Measurements from ENCODE around the gene RPS10.
"Not testable (repeated sequence)": the region's sequence is repeated elsewhere in the genome, so short reads cannot be mapped to it uniquely, and the experiment has no call there.

Gene RPS10

GRCh38 chr6:34412016-34412415 lies 13.9 kb downstream of the RPS10 start:
- no peak for TF ChIP-seq TCF4 (CRISPR knock-in tag; IDR thresholded peaks at IDR 0.05; ENCODE audit: borderline replicate concordance)
- TF ChIP-seq ZFP30 (CRISPR knock-in tag; IDR thresholded peaks at IDR 0.05), result no peak
- no peak for TF ChIP-seq ESRRG (CRISPR knock-in tag; IDR thresholded peaks at IDR 0.05)
- TF ChIP-seq GLIS3 (CRISPR knock-in tag; IDR thresholded peaks at IDR 0.05), result no peak
- TF ChIP-seq PPARA (CRISPR knock-in tag; IDR thresholded peaks at IDR 0.05; ENCODE audit: borderline replicate concordance), result no peak
- TF ChIP-seq CSRNP3 (CRISPR knock-in tag; IDR thresholded peaks at IDR 0.05), result no peak
- TF ChIP-seq ZNF8 (CRISPR knock-in tag; IDR thresholded peaks at IDR 0.05), result no peak
- TF ChIP-seq BACH2 (CRISPR knock-in tag; IDR thresholded peaks at IDR 0.05; ENCODE audit: borderline replicate concordance), result no peak
- no peak for TF ChIP-seq ZFP3 (CRISPR knock-in tag; IDR thresholded peaks at IDR 0.05)
- TF ChIP-seq ARNTL (CRISPR knock-in tag; IDR thresholded peaks at IDR 0.05; ENCODE audit: borderline replicate concordance, low read depth), result no peak
- no peak for TF ChIP-seq CREB5 (CRISPR knock-in tag; IDR thresholded peaks at IDR 0.05; ENCODE audit: low read depth)
- no peak for TF ChIP-seq ISL1 (CRISPR knock-in tag; IDR thresholded peaks at IDR 0.05)
- no peak for TF ChIP-seq SNAI2 (CRISPR knock-in tag; IDR thresholded peaks at IDR 0.05)
- TF ChIP-seq TSHZ2 (CRISPR knock-in tag; IDR thresholded peaks at IDR 0.05), result no peak
- TF ChIP-seq PATZ1 (CRISPR knock-in tag; IDR thresholded peaks at IDR 0.05; ENCODE audit: borderline replicate concordance), result no peak
- TF ChIP-seq CSDC2 (CRISPR knock-in tag; IDR thresholded peaks at IDR 0.05), result no peak
- TF ChIP-seq ZNF70 (CRISPR knock-in tag; IDR thresholded peaks at IDR 0.05), result no peak
- TF ChIP-seq ZNF565 (CRISPR knock-in tag; conservative IDR thresholded peaks at IDR 0.05; ENCODE audit: low read depth), result no peak
- TF ChIP-seq POU6F1 (CRISPR knock-in tag; IDR thresholded peaks at IDR 0.05; ENCODE audit: borderline replicate concordance, low read depth), result no peak
- no peak for ATAC-seq

- ATAC-seq, result not testable (repeated sequence)
These were observed 18.0 kb downstream of the RPS10 start for GRCh38 chr6:34407915-34408314.

- no peak for ATAC-seq
- TF ChIP-seq ZFP30 (CRISPR knock-in tag; IDR thresholded peaks at IDR 0.05), result no peak
- TF ChIP-seq ARNTL (CRISPR knock-in tag; IDR thresholded peaks at IDR 0.05; ENCODE audit: borderline replicate concordance, low read depth), result no peak
- TF ChIP-seq BACH2 (CRISPR knock-in tag; IDR thresholded peaks at IDR 0.05; ENCODE audit: borderline replicate concordance), result no peak
- no peak for TF ChIP-seq ZNF70 (CRISPR knock-in tag; IDR thresholded peaks at IDR 0.05)
- no peak for TF ChIP-seq POU6F1 (CRISPR knock-in tag; IDR thresholded peaks at IDR 0.05; ENCODE audit: borderline replicate concordance, low read depth)
- no peak for TF ChIP-seq PPARA (CRISPR knock-in tag; IDR thresholded peaks at IDR 0.05; ENCODE audit: borderline replicate concordance)
- TF ChIP-seq GLIS3 (CRISPR knock-in tag; IDR thresholded peaks at IDR 0.05), result no peak
- TF ChIP-seq CSDC2 (CRISPR knock-in tag; IDR thresholded peaks at IDR 0.05), result no peak
- no peak for TF ChIP-seq CREB5 (CRISPR knock-in tag; IDR thresholded peaks at IDR 0.05; ENCODE audit: low read depth)
- no peak for TF ChIP-seq ZNF8 (CRISPR knock-in tag; IDR thresholded peaks at IDR 0.05)
- TF ChIP-seq CSRNP3 (CRISPR knock-in tag; IDR thresholded peaks at IDR 0.05), result no peak
- no peak for TF ChIP-seq SNAI2 (CRISPR knock-in tag; IDR thresholded peaks at IDR 0.05)
- no peak for TF ChIP-seq PATZ1 (CRISPR knock-in tag; IDR thresholded peaks at IDR 0.05; ENCODE audit: borderline replicate concordance)
- TF ChIP-seq OSR1 (CRISPR knock-in tag; IDR thresholded peaks at IDR 0.05), result no peak
These were observed 29.4 kb downstream of the RPS10 start for GRCh38 chr6:34396518-34396917.

Measured in SK-N-SH treated with all-trans-retinoic acid at 6 μM for 48 hours (cell line).